NCI-H1105 treated with DMSO at 0.1 percent for 48 hours (cell line): ENCODE results near the gene VIPAS39.
A peak's percentile ranks its signal among the peaks of the same experiment; 100 is the strongest.

Experiments used
- DNase-seq: peaks from one replicate; lab custom pipeline; 2025; lab: John Stamatoyannopoulos, UW

VIPAS39 gene

GRCh38 chr14:77406086-77406485, 51.3 kb downstream of the VIPAS39 start:
- no peak for DNase-seq

GRCh38 chr14:77403768-77404167, 53.6 kb downstream of the VIPAS39 start:
- no peak for DNase-seq

- no peak for DNase-seq
Observed at GRCh38 chr14:77400216-77400615, 57.2 kb downstream of the VIPAS39 start.

- DNase-seq: no peak
Observed at GRCh38 chr14:77390188-77390587, 67.2 kb downstream of the VIPAS39 start.

GRCh38 chr14:77378701-77379100, 78.7 kb downstream of the VIPAS39 start:
- no peak for DNase-seq

- DNase-seq: no peak
Observed at GRCh38 chr14:77377502-77377844, 79.9 kb downstream of the VIPAS39 start.

GRCh38 chr14:77376771-77377501, 80.5 kb downstream of the VIPAS39 start, which contains the start of the genes SAMD15 and TMED8:
Gene SAMD15 (plus strand): TSS chr14:77377379. CDS start chr14:77377419, 40 bp downstream.
Gene TMED8 (minus strand): TSS chr14:77377094. CDS start chr14:77377053, 41 bp downstream.
- peak; percentile 89 for DNase-seq
